Neuronal stem cell (in vitro differentiated cells): Measurements from ENCODE around the gene SLK.

ENCODE experiments used
- DNase-seq: peaks from one replicate; pipeline ENCODE4 v3.0.0-alpha.2; 2013; ENCODE audit warnings: low spot score
- H2AFZ ChIP-seq: one replicate; pipeline ENCODE4 v1.6.1; 2013; ENCODE audit warnings: mild to moderate bottlenecking, low read length, inconsistent platforms
- H2AK5ac ChIP-seq: 2 replicates; pipeline ENCODE4 v1.6.1; 2013; ENCODE audit warnings: low read depth, mild to moderate bottlenecking, inconsistent platforms, low read length, moderate library complexity, mixed read lengths
- H2BK120ac ChIP-seq: 2 replicates; pipeline ENCODE4 v1.6.1; 2013; ENCODE audit warnings: low read depth, mild to moderate bottlenecking, inconsistent platforms, low read length, moderate library complexity, mixed read lengths
- H2BK12ac ChIP-seq: one replicate; pipeline ENCODE4 v1.6.1; 2013; ENCODE audit warnings: low read length, inconsistent platforms
- H2BK15ac ChIP-seq: 2 replicates; pipeline ENCODE4 v1.6.1; 2013; ENCODE audit warnings: mild to moderate bottlenecking, low read length, inconsistent platforms, mixed read lengths
- H2BK5ac ChIP-seq: one replicate; pipeline ENCODE4 v1.6.1; 2013; ENCODE audit warnings: inconsistent platforms, mild to moderate bottlenecking, low read length, moderate library complexity
- H3K14ac ChIP-seq: one replicate; pipeline ENCODE4 v1.6.1; 2013; ENCODE audit warnings: low read length, inconsistent platforms
- H3K18ac ChIP-seq: 2 replicates; pipeline ENCODE4 v1.6.1; 2013; ENCODE audit warnings: low read length, inconsistent platforms
- H3K23ac ChIP-seq: 2 replicates; pipeline ENCODE4 v1.6.1; 2013; ENCODE audit warnings: low read depth, mild to moderate bottlenecking, mixed read lengths, low read length, inconsistent platforms; ENCODE audit not compliant: poor library complexity
- H3K27ac ChIP-seq: replicated peaks from 3 replicates; pipeline ENCODE4 v1.5.1; 2013; ENCODE audit warnings: low read length, inconsistent platforms
- H3K27me3 ChIP-seq, 3 experiments: 2 replicates each; pipeline ENCODE4 v1.6.1; 2013; ENCODE audit warnings: low read length in 3 of 3, mild to moderate bottlenecking in 2 of 3, inconsistent platforms in 1 of 3, low read depth in 1 of 3, mixed read lengths in 1 of 3, moderate library complexity in 1 of 3; ENCODE audit not compliant: control insufficient read depth in 3 of 3, insufficient read depth in 3 of 3
- H3K36me3 ChIP-seq, 2 donors: replicated peaks in 1 of 2; 2 replicates each; pipeline ENCODE4 v1.6.1; 2013; ENCODE audit warnings: low read length in 2 of 2; ENCODE audit not compliant: control insufficient read depth in 2 of 2, insufficient read depth in 2 of 2
- H3K4ac ChIP-seq: 2 replicates; pipeline ENCODE4 v1.6.1; 2013; ENCODE audit warnings: inconsistent platforms, mild to moderate bottlenecking, low read length, moderate library complexity
- H3K4me1 ChIP-seq, 2 donors: 1 replicate in 1 of 2; 2 replicates in 1 of 2; pipeline ENCODE4 v1.6.1; 2013; ENCODE audit warnings: low read length in 2 of 2, low read depth in 1 of 2; ENCODE audit not compliant: control insufficient read depth in 2 of 2, insufficient read depth in 1 of 2
- H3K4me2 ChIP-seq: one replicate; pipeline ENCODE4 v1.6.1; 2013; ENCODE audit warnings: mild to moderate bottlenecking, low read length, inconsistent platforms; ENCODE audit not compliant: insufficient read depth, poor library complexity, severe bottlenecking
- H3K4me3 ChIP-seq, 2 donors: 2 replicates each; pipeline ENCODE4 v1.5.1; 2013; ENCODE audit warnings: low read length in 2 of 2, mild to moderate bottlenecking in 2 of 2, inconsistent platforms in 1 of 2, moderate library complexity in 1 of 2
- H3K79me1 ChIP-seq: one replicate; pipeline ENCODE4 v1.6.1; 2013; ENCODE audit warnings: low read depth, mild to moderate bottlenecking, inconsistent platforms, low read length, moderate library complexity
- H3K9ac ChIP-seq: one replicate; pipeline ENCODE4 v1.6.1; 2013; ENCODE audit warnings: mild to moderate bottlenecking, low read depth, low read length, inconsistent platforms; ENCODE audit not compliant: poor library complexity
- H3K9me3 ChIP-seq, 2 donors: replicated peaks in 1 of 2; 2 replicates each; pipeline versions ENCODE3 to v1.6.1; 2013; ENCODE audit warnings: low read length in 2 of 2, mild to moderate bottlenecking in 2 of 2, inconsistent platforms in 1 of 2, low read depth in 1 of 2, mixed read lengths in 1 of 2, moderate library complexity in 1 of 2; ENCODE audit not compliant: control insufficient read depth in 2 of 2, insufficient read depth in 1 of 2
- H4K8ac ChIP-seq: one replicate; pipeline ENCODE4 v1.6.1; 2013; ENCODE audit warnings: low read depth, mild to moderate bottlenecking, inconsistent platforms, low read length, moderate library complexity
- H4K91ac ChIP-seq: one replicate; pipeline ENCODE4 v1.6.1; 2013; ENCODE audit warnings: low read length, low read depth, mild to moderate bottlenecking, inconsistent platforms; ENCODE audit not compliant: poor library complexity
- WGBS, 2 donors: extraction: QIAGEN DNeasy Blood & Tissue Kit; methylation state at CpG; one replicate each; pipeline ENCODE4 v1.1.7; 2013; ENCODE audit warnings: missing lambda C conversion rate in 2 of 2, mixed read lengths in 1 of 2; ENCODE audit not compliant: insufficient read length in 2 of 2, insufficient replicate concordance in 1 of 2; ENCODE audit errors: extremely low coverage in 2 of 2; 5-methylcytosine and 5-hydroxymethylcytosine counted together

SLK gene

GRCh38 chr10:104037261-104037951 lies 70.5 kb downstream of the SLK start:
- Histone ChIP-seq H3K79me1 (no peaks in the 10 kb centered on the region), H3K36me3 (no peaks in the 10 kb centered on the region), H3K9me3 (no peaks in the 10 kb centered on the region), H2AK5ac (no peak overlapping the region), H3K27ac (no peak overlapping the region), H3K4ac (no peak overlapping the region), H4K91ac (no peak overlapping the region), H3K9ac (no peak overlapping the region), H3K18ac (no peak overlapping the region), H3K4me3 (no peak overlapping the region), H3K23ac (peak overlapping the region; percentile 25), H2AFZ (no peak overlapping the region), H4K8ac (no peak overlapping the region), H2BK15ac (no peak overlapping the region), H2BK5ac (peak overlapping the region; percentile 54), H2BK120ac (no peak overlapping the region), H3K27me3 (no peaks in the 10 kb centered on the region), H3K4me2 (no peak overlapping the region), H3K14ac (no peak overlapping the region), H3K4me1 (peaks cover 3 to 20% of the 10 kb centered on the region in 2 donors), H2BK12ac (no peak overlapping the region)
- no peak for DNase-seq
- no CpG with 5 or more reads among the region's 16 CpGs for WGBS, 2 donors

- no peak overlapping the region for H3K23ac ChIP-seq
- no peaks in the 10 kb centered on the region for H3K79me1 ChIP-seq
- H4K91ac ChIP-seq: no peak overlapping the region
- no peak overlapping the region for H3K4me3 ChIP-seq
- no peak overlapping the region for H2BK15ac ChIP-seq
- no peak overlapping the region for H4K8ac ChIP-seq
- no peaks in the 10 kb centered on the region for H3K36me3 ChIP-seq
- peaks cover 3 to 11% of the 10 kb centered on the region in 2 donors for H3K4me1 ChIP-seq
- no peaks in the 10 kb centered on the region for H3K9me3 ChIP-seq
- H2AK5ac ChIP-seq: no peak overlapping the region
- no peak overlapping the region for H2BK120ac ChIP-seq
- peaks cover 0 to 3% (median 0%) of the 10 kb centered on the region in 3 experiments for H3K27me3 ChIP-seq
- no peak overlapping the region for H2BK5ac ChIP-seq
- DNase-seq: no peak
- no peak overlapping the region for H3K18ac ChIP-seq
- no peak overlapping the region for H3K4me2 ChIP-seq
- no peak overlapping the region for H3K27ac ChIP-seq
- no peak overlapping the region for H2AFZ ChIP-seq
- H3K14ac ChIP-seq: no peak overlapping the region
- no peak overlapping the region for H2BK12ac ChIP-seq
- H3K4ac ChIP-seq: no peak overlapping the region
- no CpG with 5 or more reads among the region's 8 CpGs for WGBS, 2 donors
- no peak overlapping the region for H3K9ac ChIP-seq
These were observed 71.6 kb downstream of the SLK start for GRCh38 chr10:104038537-104038936.

GRCh38 chr10:104038958-104039752 lies 72.2 kb downstream of the SLK start:
- peaks cover 0 to 8% (median 0%) of the 10 kb centered on the region in 3 experiments for H3K27me3 ChIP-seq
- no peak overlapping the region for H3K18ac ChIP-seq
- no peak overlapping the region for H2AFZ ChIP-seq
- H2BK5ac ChIP-seq: no peak overlapping the region
- no peak overlapping the region for H3K4ac ChIP-seq
- WGBS, 2 donors: no CpG with 5 or more reads among the region's 7 CpGs
- H3K14ac ChIP-seq: no peak overlapping the region
- H4K91ac ChIP-seq: no peak overlapping the region
- H3K23ac ChIP-seq: no peak overlapping the region
- H3K9ac ChIP-seq: no peak overlapping the region
- H3K79me1 ChIP-seq: no peaks in the 10 kb centered on the region
- no peak overlapping the region for H3K27ac ChIP-seq
- H4K8ac ChIP-seq: no peak overlapping the region
- no peak overlapping the region for H3K4me3 ChIP-seq
- peak overlapping the region; percentile 4 for H2BK12ac ChIP-seq
- H3K4me2 ChIP-seq: no peak overlapping the region
- H2BK120ac ChIP-seq: no peak overlapping the region
- H2BK15ac ChIP-seq: no peak overlapping the region
- H2AK5ac ChIP-seq: peak overlapping the region; percentile 20
- no peaks in the 10 kb centered on the region for H3K36me3 ChIP-seq
- no peaks in the 10 kb centered on the region for H3K9me3 ChIP-seq
- no peak for DNase-seq
- peaks cover 3 to 5% of the 10 kb centered on the region in 2 donors for H3K4me1 ChIP-seq

- Histone ChIP-seq H3K79me1 (no peaks in the 10 kb centered on the region), H3K4me1 (no peaks in the 10 kb centered on the region), H3K14ac (no peak overlapping the region), H2BK12ac (no peak overlapping the region), H3K9me3 (no peaks in the 10 kb centered on the region), H3K27ac (no peak overlapping the region), H3K27me3 (peaks cover 0 to 9% (median 0%) of the 10 kb centered on the region in 3 experiments), H3K4me3 (no peak overlapping the region), H2AK5ac (no peak overlapping the region), H3K9ac (no peak overlapping the region), H3K18ac (no peak overlapping the region), H2BK120ac (no peak overlapping the region), H3K4ac (no peak overlapping the region), H4K91ac (no peak overlapping the region), H2AFZ (no peak overlapping the region), H2BK15ac (no peak overlapping the region), H3K4me2 (no peak overlapping the region), H3K36me3 (no peaks in the 10 kb centered on the region), H4K8ac (no peak overlapping the region), H3K23ac (no peak overlapping the region), H2BK5ac (no peak overlapping the region)
- WGBS, 2 donors: no CpG with 5 or more reads among the region's 6 CpGs
- DNase-seq: no peak
These were observed 73.4 kb downstream of the SLK start for GRCh38 chr10:104040382-104040781.
